Adrenal gland (tissue), 12 donors: ENCODE measurements around the gene METTL14. TPM values are rescaled to one million over a fixed set of nuclear protein-coding genes. Genes with fewer than 3 reads are reported as not detected.
A peak's percentile ranks its signal among the peaks of the same experiment; 100 is the strongest.

Experiments used
- DNase-seq, 7 donors: peaks; one replicate each; pipeline ENCODE4 v3.0.0-alpha.2; 2019 to 2020
- H3K27ac ChIP-seq, 5 donors: fragments of 200-600 bp; sonication (generic) in 4 of 5; 1 replicate in 3 of 5; 2 replicates in 2 of 5; pipeline versions ENCODE4 v1.5.1 to v1.8.0; 2016 to 2020; ENCODE audit warnings: mild to moderate bottlenecking in 1 of 5
- H3K27me3 ChIP-seq: fragments of 200-600 bp; 2 replicates; pipeline ENCODE4 v1.8.0; 2021
- H3K36me3 ChIP-seq, 2 donors: fragments of 200-600 bp; replicated peaks in 1 of 2; 1 replicate in 1 of 2; 2 replicates in 1 of 2; pipeline versions ENCODE4 v1.5.1 to v1.8.0; 2018 to 2022
- H3K4me1 ChIP-seq, 2 donors: fragments of 200-600 bp; replicated peaks in 1 of 2; 1 replicate in 1 of 2; 2 replicates in 1 of 2; pipeline versions ENCODE4 v1.5.1 to v1.8.0; 2018 to 2021
- H3K4me3 ChIP-seq, 4 donors: fragments of 200-600 bp; sonication (generic) in 3 of 4; one replicate each; pipeline ENCODE4 v1.5.1; 2016 to 2018
- H3K9me3 ChIP-seq, 3 donors: fragments of 200-600 bp; sonication (generic) in 1 of 3; replicated peaks in 1 of 3; 1 replicate in 2 of 3; 2 replicates in 1 of 3; pipeline versions ENCODE4 v1.5.1 to v1.8.0; 2016 to 2021
- POLR2A ChIP-seq, 2 donors: fragments of 450-650 bp; IDR thresholded peaks; one replicate each; pipeline ENCODE4 v1.6.1; 2017; ENCODE audit warnings: antibody characterized with exemption in 2 of 2, mild to moderate bottlenecking in 2 of 2, moderate library complexity in 1 of 2
- WGBS, 4 donors: extraction: QIAGEN DNeasy Blood & Tissue Kit in 2 of 4; methylation state at CpG; one replicate each; pipeline versions ENCODE4 v1.1.5 to v1.1.7; 2013 to 2017; 5-methylcytosine and 5-hydroxymethylcytosine counted together
- intact Hi-C, 2 donors: fragments of 100-400 bp; cut with DNase I; formaldehyde crosslinking; loops; one replicate each; pipeline versions ENCODE4 v1.14.1 to v1.15.0; 2022 to 2023
- polyA plus RNA-seq, 3 donors: library from polyadenylated mRNA; stranded (reverse); fragments of 200-250 nt in 2 of 3; fragments of 350-450 nt in 1 of 3; fragmentation: Illumina TruSeq in 1 of 3; extraction: RNeasy Lipid Tissue Mini Kit (QIAGEN cat#74804) in 1 of 3; gene quantifications; one replicate each; pipeline ENCODE4 v1.2.3, GENCODE V29; 2013 to 2014
- total RNA-seq, 9 donors: library from RNA; depleted of rRNA in 4 of 9; stranded (reverse); fragments of >200 nt in 4 of 9; fragments of 120-200 nt in 1 of 9; fragmentation: NEBNext Ultra II Directional in 1 of 9; extraction: Animal tissue kit (Norgen Biotek cat#: 25700) in 1 of 9; gene quantifications; one replicate each; pipeline versions ENCODE4 v1.1.0 to v1.2.4, GENCODE V29; 2013 to 2023
- TF ChIP-seq, protein P1 (sequence below), 6 experiments: fragments of 450-650 bp in 4 of 6; fragments of 200-600 bp in 2 of 6; sonication (generic) in 1 of 6; IDR thresholded peaks; 1 replicate in 5 of 6; 2 replicates in 1 of 6; pipeline versions ENCODE4 v1.5.1 to v1.8.0; 2016 to 2021; ENCODE audit warnings: antibody characterized with exemption in 6 of 6, mild to moderate bottlenecking in 2 of 6, moderate library complexity in 1 of 6
- donor health status: healthy with polysubstance abuse.
- donor health status: Bipolar disorder and iron deficiency.
- donor health status: DM: yes; HTN: yes; CAD: no.
- donor health status: DM: no; HTN: no; CAD: no.
- donor health status: DM: no; HTN: no; CAD: no.
- donor health status: DM: yes; HTN: yes; CAD: no.

METTL14 gene
- total and polyA plus RNA-seq, 12 donors = 5.1 to 50.8 (median 33.6) TPM

GRCh38 chr4:118758293-118758692, 73.1 kb downstream of the METTL14 start:
- no peak for DNase-seq
- 61 to 74% (median 71%) methylated on average over 5 of the region's 5 CpGs for WGBS, 4 donors
- no peaks in the 10 kb centered on the region for H3K27me3 ChIP-seq
- peak overlapping the region in 1 of 5 donors; percentile 7 for H3K27ac ChIP-seq
- no peak overlapping the region for H3K4me3 ChIP-seq
- H3K4me1 ChIP-seq = peaks cover 7 to 57% of the 10 kb centered on the region in 2 donors
- TF ChIP-seq POLR2A (IDR thresholded peaks at IDR 0.05) = no peak
- TF ChIP-seq, protein P1, sequence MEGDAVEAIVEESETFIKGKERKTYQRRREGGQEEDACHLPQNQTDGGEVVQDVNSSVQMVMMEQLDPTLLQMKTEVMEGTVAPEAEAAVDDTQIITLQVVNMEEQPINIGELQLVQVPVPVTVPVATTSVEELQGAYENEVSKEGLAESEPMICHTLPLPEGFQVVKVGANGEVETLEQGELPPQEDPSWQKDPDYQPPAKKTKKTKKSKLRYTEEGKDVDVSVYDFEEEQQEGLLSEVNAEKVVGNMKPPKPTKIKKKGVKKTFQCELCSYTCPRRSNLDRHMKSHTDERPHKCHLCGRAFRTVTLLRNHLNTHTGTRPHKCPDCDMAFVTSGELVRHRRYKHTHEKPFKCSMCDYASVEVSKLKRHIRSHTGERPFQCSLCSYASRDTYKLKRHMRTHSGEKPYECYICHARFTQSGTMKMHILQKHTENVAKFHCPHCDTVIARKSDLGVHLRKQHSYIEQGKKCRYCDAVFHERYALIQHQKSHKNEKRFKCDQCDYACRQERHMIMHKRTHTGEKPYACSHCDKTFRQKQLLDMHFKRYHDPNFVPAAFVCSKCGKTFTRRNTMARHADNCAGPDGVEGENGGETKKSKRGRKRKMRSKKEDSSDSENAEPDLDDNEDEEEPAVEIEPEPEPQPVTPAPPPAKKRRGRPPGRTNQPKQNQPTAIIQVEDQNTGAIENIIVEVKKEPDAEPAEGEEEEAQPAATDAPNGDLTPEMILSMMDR (IDR thresholded peaks at IDR 0.05) = no peak
- H3K9me3 ChIP-seq = no peaks in the 10 kb centered on the region
- intact Hi-C loops = no loop called here
- no peaks in the 10 kb centered on the region for H3K36me3 ChIP-seq

GRCh38 chr4:118759481-118759880, 74.3 kb downstream of the METTL14 start:
- Histone ChIP-seq H3K27ac (peak overlapping the region in 1 of 5 donors; percentile 14), H3K9me3 (no peaks in the 10 kb centered on the region), H3K4me3 (no peak overlapping the region), H3K27me3 (no peaks in the 10 kb centered on the region), H3K36me3 (no peaks in the 10 kb centered on the region), H3K4me1 (peaks cover 12 to 61% of the 10 kb centered on the region in 2 donors)
- 63 to 73% (median 68%) methylated on average over 2 of the region's 2 CpGs for WGBS, 4 donors
- DNase-seq = no peak
- no peak for TF ChIP-seq POLR2A (IDR thresholded peaks at IDR 0.05)
- TF ChIP-seq, protein P1 (IDR thresholded peaks at IDR 0.05) = no peak
- intact Hi-C loops = no loop called here

- H3K27ac ChIP-seq = peak overlapping the region in 1 of 5 donors; percentile 14
Measured at GRCh38 chr4:118760092-118760491, 74.9 kb downstream of the METTL14 start.

GRCh38 chr4:118760493-118760892, 75.3 kb downstream of the METTL14 start:
- Histone ChIP-seq H3K4me1 (peaks cover 15 to 61% of the 10 kb centered on the region in 2 donors), H3K27me3 (no peaks in the 10 kb centered on the region), H3K36me3 (no peaks in the 10 kb centered on the region), H3K27ac (peak overlapping the region in 1 of 5 donors; percentile 35), H3K4me3 (no peak overlapping the region), H3K9me3 (no peaks in the 10 kb centered on the region)
- no peak for DNase-seq
- 94 to 98% (median 97%) methylated on average over 5 of the region's 5 CpGs for WGBS, 4 donors
- TF ChIP-seq, protein P1 (IDR thresholded peaks at IDR 0.05) = no peak
- no peak for TF ChIP-seq POLR2A (IDR thresholded peaks at IDR 0.05)
- intact Hi-C loops = loop anchor here in 1 of 2 donors (10.0 kb wide), 2 partner anchors 104 to 204 kb away; no protein-coding TSS in a partner anchor

More at GRCh38 chr4:118760092-118760491, 74.9 kb downstream of the METTL14 start:
- 93 to 97% (median 93%) methylated on average over 3 of the region's 3 CpGs for WGBS, 4 donors
- no peaks in the 10 kb centered on the region for H3K9me3 ChIP-seq
- no peak for DNase-seq
- H3K36me3 ChIP-seq = no peaks in the 10 kb centered on the region
- TF ChIP-seq POLR2A (IDR thresholded peaks at IDR 0.05) = no peak
- TF ChIP-seq, protein P1 (IDR thresholded peaks at IDR 0.05) = no peak
- H3K4me1 ChIP-seq = peaks cover 14 to 61% of the 10 kb centered on the region in 2 donors
- no peak overlapping the region for H3K4me3 ChIP-seq
- intact Hi-C loops = loop anchor here in 1 of 2 donors (10.0 kb wide), 2 partner anchors 105 to 205 kb away; no protein-coding TSS in a partner anchor
- no peaks in the 10 kb centered on the region for H3K27me3 ChIP-seq
